KG1 (cell line): ENCODE results near the gene IL24.

Experiments
- DNase-seq: peaks from one replicate; lab custom pipeline; 2025; lab: John Stamatoyannopoulos, UW

The IL24 gene

DNA sequence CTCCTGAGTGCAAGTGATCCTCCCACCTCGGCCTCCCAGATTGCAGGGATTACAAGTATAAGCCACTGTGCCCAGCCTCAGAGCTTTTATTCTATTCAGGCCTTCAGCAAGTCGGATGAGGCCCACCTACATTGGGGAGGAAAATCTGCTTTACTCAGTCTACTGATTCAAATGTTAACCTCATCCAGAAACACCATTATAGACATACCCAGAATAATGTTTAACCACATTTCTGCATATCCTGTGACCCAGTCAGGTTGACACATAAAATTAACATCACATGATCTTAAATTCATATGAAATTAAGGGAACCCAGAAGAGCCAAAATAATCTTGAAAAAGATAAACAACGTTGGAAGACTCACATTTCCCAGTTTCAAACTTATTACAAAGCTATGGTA is 16.9 kb upstream of the IL24 start:
- no peak for DNase-seq

DNA sequence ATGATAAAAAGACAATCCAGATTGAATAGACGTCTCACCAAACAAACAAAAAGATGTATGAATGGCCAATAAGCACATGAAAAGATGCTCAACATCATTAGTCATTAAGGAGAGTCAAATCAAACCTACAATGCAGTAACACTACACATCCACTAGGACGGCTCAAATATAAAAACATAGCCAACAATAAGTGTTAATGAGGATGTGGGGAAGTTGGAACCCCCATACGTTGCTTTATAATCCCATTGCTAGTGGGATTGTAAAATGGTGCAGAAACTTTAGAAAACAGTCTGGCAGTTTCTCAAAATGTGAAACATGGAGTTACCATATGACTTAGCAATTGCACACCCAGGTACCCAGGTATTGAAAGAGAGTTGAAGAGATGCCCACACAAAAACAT is 14.7 kb upstream of the IL24 start:
- DNase-seq: no peak

DNA sequence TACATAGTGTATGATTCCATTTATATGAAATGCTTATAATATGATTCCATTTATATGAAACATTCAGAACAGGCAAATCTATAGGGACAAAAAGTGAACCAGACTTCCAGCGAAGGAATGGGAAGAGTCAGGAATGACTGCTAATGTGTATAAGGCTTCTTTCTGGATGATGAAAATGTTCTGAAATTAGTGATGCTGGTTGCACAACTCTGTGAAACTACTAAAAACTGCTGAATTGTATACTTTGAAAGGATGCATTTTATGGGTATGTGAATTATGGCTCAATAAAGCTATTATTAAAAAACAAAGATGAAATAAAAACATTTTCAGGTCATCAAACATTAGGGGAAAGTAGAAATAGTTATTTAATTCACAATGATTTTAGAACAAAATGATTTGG is 14.1 kb upstream of the IL24 start:
- no peak for DNase-seq

DNA sequence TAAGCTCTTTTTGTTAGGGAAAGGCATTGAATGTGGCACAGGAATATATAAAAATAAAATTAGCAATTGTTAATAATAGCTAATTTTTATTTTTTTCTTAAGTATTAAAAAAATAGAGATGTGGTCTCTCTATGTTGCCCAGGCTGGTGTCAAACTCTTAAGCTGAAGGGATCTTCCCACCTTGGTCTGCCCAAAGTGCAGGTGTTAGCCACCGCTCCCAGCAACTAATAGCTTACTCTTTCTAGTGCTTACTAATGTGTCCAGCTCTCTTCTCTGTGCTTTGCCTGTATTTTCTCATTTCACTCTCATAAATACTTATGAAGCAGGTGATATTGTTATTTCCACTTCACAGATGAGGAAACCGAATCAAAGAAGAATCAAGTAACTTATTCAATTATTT is 13.4 kb upstream of the IL24 start:
- no peak for DNase-seq

GRCh38 chr1:206885341-206886060 is 11.7 kb upstream of the IL24 start:
- no peak for DNase-seq

DNA sequence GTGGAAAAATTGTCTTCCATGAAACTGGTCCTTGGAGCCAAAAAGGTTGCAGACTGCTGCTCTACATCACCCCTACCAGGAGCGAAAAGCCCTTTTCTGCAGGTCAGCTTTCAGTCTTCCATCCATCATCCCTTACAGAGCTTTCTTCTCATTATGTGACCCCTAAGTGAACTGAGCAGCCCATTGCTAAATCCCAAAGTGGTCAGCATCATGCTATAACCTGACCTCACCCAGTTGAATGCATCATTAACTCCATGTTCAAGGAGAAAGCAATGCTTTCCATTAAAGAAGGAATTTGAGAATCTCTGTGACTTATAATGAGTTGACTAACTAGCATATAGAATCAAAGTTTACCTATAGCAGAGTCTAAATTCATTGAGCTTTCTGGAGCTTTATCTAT is 10.4 kb upstream of the IL24 start:
- DNase-seq: no peak

DNA sequence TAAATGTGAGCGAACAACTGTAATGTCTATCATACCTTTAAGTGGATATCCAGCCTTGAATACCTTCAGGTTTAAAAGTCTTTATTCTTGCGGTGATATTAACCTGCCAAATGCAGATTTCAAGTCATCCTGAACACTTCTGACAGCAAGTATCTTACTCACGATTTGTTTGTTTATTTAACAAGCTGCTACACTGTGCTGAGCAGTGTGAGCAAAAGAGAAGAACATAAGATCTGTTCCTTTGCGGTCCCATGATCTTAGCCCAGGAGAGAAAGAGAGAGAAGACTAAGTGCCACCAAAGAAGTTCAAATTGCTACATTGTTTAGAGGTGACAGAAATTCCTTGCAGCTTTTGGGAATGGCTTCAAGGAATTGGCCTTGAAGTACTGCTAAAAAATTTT is 9.5 kb upstream of the IL24 start:
- no peak for DNase-seq

DNA sequence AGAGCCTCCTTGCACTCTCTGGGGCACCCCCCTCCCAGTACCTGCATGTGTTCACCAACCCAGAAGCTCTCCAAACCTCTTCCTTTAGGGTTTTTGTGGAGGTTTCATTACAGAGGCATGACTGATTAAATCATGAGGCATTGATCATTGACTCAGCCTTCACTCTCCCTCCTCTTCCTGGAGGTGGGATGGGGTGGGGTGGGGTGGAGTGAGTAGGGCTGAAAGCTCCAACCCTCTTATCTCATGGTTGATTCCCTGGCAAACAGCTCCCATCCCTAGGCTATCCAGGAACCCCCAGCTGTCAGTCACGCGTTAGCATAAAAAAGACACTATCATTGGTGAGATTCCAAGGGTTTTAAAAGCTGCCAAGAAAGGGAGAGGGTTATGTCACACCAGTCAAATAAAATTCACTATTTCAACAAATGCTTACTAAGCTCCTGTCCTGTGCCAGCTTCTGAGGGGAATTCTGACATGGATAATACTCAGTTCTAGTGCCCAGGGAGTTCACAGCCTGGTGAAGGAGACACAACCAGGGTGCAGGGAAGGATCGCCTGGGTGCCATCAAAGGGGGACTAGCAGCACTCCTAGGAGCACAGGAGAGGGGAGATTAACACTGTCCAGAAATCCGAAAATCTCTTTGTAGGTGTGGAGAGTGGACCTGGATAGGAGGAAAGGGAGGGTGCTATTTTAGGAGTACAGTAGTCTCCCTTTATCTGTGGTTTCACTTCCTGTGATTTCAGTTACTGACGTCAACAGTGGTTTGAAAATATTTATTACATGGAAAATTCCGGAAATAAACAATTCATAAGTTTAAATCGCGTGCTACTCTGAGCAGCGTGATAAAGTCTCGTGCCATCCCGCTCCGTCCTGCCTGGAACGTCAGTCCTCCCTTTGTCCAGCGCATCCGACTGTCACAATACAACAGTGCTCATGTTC is 6.8 kb upstream of the IL24 start:
- DNase-seq: no peak

DNA sequence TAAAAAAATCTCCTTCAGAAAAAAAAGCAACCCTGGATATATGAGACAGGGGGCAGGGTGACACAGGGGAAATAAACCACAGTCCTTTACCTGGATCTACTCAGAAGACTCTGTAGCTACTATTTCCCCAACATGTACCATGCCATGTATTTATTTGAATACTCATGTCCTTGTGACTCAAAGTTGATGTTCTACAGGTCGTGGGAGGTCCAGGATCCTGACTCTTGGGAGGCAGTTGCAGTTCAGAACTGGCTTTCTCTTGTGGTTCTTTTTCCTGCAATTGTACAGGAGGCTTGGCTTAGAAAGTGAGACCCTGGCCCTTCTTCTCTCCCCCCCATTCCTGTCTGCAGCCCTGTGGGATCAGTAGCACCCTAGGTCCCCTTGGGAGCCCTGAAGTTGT is 5.8 kb upstream of the IL24 start:
- no peak for DNase-seq

GRCh38 chr1:206892351-206892984 is 4.8 kb upstream of the IL24 start:
- DNase-seq: no peak

- DNase-seq: no peak
Measured at GRCh38 chr1:206893380-206893779, 3.9 kb upstream of the IL24 start.

GRCh38 chr1:206895325-206895724 is 1.9 kb upstream of the IL24 start:
- DNase-seq: no peak

DNA sequence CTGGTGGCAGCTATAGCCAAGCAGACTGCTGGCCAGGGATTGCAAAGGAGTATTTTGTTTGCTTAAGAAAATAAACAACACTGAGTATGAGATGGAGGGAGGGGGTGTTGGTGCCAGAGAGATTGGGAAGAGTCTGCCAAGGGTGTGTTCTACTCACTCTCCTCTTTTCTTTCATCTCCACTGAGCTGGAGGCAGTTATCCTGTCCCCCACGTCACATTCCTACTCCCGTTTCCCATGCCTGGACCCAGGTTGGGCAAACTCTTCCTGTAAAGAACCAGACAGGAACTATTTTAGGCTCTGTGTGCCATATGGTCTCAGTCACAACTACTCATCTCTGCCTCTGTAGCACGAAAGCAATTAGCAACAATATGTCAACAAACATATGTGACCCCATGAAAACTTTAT is 1.4 kb upstream of the IL24 start:
- no peak for DNase-seq

DNA sequence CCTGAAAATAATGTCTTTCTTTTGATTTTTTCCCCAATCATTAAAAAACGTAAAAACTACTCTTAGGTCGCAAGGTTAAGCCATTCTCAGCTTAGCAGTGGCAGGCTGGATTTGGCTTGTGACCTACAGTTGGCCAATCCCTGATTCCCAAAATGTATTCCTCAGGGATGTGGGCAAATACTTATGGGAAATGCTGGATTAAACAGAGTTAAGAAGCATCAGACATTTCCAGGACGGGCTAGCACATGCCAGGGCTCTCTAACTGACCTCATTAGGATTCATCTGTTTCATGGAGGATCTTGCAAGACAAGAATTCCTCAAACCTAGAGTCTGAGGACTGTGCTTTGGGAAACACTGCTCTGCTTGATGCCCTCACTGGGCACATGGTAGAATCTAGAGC is 982 bp upstream of the IL24 start:
- no peak for DNase-seq

- DNase-seq: no peak
Measured at GRCh38 chr1:206898089-206898914, 1.1 kb downstream of the IL24 start.

- DNase-seq: no peak
Measured at GRCh38 chr1:206898915-206899431, 1.7 kb downstream of the IL24 start.

DNA sequence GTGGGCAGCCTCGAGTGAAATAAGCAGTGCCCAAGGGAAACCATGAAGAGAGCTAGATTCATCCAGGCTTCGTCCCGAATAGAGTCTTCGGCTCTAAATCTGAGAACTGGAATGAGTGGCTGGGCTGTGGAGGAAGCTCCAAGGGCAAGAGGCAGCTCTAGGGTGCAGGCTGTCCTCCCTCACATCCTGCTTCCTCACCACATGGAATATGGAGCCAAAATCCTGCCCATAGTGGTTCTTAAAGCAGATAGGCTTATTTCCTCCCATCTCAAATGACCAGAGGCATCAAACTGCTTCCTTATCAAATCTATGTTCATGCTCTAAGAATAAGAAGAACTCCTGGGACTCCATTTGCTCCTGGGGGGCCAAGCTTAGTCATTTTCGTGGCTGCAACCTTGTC is 2.5 kb downstream of the IL24 start:
- DNase-seq: no peak

GRCh38 chr1:206900149-206900548 is 2.9 kb downstream of the IL24 start:
- DNase-seq: no peak

- no peak for DNase-seq
Measured at GRCh38 chr1:206901944-206902343, 4.7 kb downstream of the IL24 start.

- DNase-seq: no peak
Measured at GRCh38 chr1:206902702-206903101, 5.5 kb downstream of the IL24 start.

DNA sequence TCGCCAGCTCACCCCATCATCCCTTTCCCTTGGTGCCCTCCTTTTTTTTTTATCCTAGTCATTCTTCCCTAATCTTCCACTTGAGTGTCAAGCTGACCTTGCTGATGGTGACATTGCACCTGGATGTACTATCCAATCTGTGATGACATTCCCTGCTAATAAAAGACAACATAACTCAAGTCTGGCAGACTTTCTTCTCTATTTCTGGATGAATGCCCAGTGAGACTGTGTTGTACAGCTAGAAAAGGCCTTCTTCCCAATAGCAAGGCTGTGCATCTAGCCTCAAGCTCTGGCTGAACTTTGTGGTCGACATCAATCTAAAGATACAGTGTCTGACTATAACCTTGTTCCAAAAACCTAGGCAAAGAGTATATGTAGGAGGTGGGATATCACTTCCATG is 6.4 kb downstream of the IL24 start:
- DNase-seq: no peak
